Measurements from ENCODE around the gene CLCNKB. TPM values are rescaled to one million over a fixed set of nuclear protein-coding genes. Genes with fewer than 3 reads are reported as not detected.

The CLCNKB gene
- total RNA-seq, 4 donors from 2014 or later = 7.1 to 42.2 (median 15.4) TPM

DNA sequence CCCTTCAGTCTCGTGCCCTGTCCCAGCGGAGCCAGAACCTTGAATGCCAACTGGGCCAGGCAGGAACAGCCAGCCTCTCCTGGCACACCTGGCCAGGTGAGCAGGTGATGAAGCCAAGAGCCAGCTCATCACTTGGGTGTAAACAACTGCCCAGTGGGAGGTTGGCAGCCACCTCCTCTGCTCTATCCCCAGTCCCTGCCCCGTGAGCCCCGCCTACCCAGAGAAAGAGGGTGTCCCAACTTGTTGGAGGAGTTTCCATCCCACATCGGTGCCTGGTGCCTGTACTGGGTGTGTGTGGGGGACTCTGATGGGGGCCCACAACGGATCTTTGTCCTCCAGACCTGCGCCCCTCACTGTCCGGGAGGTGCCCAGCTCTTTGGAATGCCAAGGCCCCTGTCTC lies 47.7 kb downstream of the CLCNKB start:
- WGBS, 2 donors = 79 to 93% methylated on average over 3 to 8 of the region's 8 CpGs
- no peaks in the 10 kb centered on the region for H3K36me3 ChIP-seq
- intact Hi-C loops (cut with DNase I) = no loop called here
- no peaks in the 10 kb centered on the region for H3K9me3 ChIP-seq
- H3K27me3 ChIP-seq = no peaks in the 10 kb centered on the region
- no peak overlapping the region for H3K27ac ChIP-seq
- H3K4me3 ChIP-seq (replicated peaks in 1 of 3) = no peak overlapping the region
- H3K4me1 ChIP-seq = peaks cover 0 to 7% of the 10 kb centered on the region in 2 donors
- DNase-seq = no peak
- no peak for TF ChIP-seq POLR2A (IDR thresholded peaks at IDR 0.05)
- TF ChIP-seq, protein P1, sequence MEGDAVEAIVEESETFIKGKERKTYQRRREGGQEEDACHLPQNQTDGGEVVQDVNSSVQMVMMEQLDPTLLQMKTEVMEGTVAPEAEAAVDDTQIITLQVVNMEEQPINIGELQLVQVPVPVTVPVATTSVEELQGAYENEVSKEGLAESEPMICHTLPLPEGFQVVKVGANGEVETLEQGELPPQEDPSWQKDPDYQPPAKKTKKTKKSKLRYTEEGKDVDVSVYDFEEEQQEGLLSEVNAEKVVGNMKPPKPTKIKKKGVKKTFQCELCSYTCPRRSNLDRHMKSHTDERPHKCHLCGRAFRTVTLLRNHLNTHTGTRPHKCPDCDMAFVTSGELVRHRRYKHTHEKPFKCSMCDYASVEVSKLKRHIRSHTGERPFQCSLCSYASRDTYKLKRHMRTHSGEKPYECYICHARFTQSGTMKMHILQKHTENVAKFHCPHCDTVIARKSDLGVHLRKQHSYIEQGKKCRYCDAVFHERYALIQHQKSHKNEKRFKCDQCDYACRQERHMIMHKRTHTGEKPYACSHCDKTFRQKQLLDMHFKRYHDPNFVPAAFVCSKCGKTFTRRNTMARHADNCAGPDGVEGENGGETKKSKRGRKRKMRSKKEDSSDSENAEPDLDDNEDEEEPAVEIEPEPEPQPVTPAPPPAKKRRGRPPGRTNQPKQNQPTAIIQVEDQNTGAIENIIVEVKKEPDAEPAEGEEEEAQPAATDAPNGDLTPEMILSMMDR (IDR thresholded peaks at IDR 0.05) = no peak

DNA sequence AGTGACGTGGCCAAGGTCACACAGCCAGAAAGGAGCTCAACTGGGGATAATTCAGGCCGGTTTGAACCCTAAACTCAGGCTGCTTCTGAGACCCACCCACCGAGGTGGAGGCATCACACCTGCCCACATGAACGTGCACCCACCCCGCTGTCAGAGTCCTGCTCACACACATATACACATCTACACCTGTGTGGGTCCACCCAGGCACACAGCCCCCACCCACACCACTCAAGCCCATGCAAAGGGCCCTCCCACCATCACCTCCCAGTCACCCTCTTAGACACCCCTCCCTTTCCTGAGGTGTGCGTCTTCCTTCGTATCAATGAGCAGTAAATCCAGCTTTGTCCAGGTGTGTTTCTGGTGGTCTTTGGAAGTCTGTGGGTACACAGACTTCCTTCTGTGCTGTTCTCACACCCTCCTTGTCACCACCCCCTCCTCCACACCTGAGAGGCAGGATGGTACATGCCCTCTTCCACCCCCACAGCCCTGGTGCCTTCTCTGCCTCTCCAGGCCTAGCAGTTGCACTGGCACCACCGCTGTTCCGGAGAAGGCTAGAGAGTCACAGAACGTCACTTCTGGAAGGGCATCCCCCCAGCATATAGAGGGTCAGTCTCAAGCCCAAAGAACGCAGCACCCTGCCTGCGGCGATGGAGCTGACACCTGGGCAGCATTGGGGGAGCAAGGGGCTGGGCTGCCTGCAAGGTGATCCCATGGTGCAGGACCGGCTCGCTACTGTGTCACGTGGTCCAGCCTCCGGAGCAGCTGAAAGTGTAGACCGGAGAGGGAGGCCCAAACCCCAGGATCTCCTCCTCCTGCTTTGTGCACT lies 48.7 kb downstream of the CLCNKB start:
- no peak for DNase-seq
- 86 to 87% methylated on average over 9 to 16 of the region's 18 CpGs for WGBS, 2 donors

DNA sequence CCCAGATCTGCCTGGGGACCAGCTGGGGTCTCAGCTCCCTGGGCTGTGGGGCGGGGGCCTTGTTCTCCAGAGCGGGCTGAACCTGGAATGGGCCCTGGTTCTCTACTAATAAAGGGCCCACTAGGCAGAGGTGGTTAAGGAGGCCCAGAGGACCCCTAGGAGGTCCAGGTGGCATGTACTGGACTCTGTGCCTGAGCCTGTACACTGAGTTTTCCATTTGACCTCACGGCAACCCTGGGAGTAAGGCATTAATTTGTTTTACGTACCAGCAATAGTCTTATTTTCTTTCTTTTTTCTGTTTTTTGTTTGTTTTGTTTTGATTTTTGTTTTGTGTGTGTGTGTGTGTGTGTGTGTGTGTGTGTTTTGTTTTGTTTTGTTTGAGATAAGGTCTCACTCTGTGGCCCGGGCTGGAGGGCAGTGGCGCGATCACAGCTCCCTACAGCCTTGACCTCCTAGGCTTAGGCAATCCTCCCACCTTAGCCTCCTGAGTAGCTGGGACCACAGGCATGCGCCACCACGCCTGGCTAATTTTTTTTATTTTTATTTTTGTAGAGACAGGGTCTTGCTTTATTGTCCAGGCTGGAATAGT lies 49.4 kb downstream of the CLCNKB start:
- 95% methylated on average over 9 of the region's 9 CpGs for WGBS, 2 donors
- no peak for DNase-seq
- no peaks in the 10 kb centered on the region for H3K36me3 ChIP-seq
- H3K4me1 ChIP-seq = peaks cover 0 to 3% of the 10 kb centered on the region in 2 donors
- H3K9me3 ChIP-seq = no peaks in the 10 kb centered on the region
- intact Hi-C loops (cut with DNase I) = no loop called here
- H3K4me3 ChIP-seq (replicated peaks in 1 of 3) = no peak overlapping the region
- H3K27me3 ChIP-seq = no peaks in the 10 kb centered on the region
- no peak overlapping the region for H3K27ac ChIP-seq
- TF ChIP-seq, protein P1 (IDR thresholded peaks at IDR 0.05) = no peak
- TF ChIP-seq POLR2A (IDR thresholded peaks at IDR 0.05) = no peak

More for the DNA sequence above, 48.7 kb downstream of the CLCNKB start:
- no peaks in the 10 kb centered on the region for H3K27me3 ChIP-seq
- no peak overlapping the region for H3K4me3 ChIP-seq (replicated peaks in 1 of 3)
- no peak overlapping the region for H3K27ac ChIP-seq
- peaks cover 0 to 7% of the 10 kb centered on the region in 2 donors for H3K4me1 ChIP-seq
- no peaks in the 10 kb centered on the region for H3K36me3 ChIP-seq
- H3K9me3 ChIP-seq = no peaks in the 10 kb centered on the region
- intact Hi-C loops (cut with DNase I) = no loop called here
- TF ChIP-seq POLR2A (IDR thresholded peaks at IDR 0.05) = no peak
- TF ChIP-seq, protein P1 (IDR thresholded peaks at IDR 0.05) = no peak

DNA sequence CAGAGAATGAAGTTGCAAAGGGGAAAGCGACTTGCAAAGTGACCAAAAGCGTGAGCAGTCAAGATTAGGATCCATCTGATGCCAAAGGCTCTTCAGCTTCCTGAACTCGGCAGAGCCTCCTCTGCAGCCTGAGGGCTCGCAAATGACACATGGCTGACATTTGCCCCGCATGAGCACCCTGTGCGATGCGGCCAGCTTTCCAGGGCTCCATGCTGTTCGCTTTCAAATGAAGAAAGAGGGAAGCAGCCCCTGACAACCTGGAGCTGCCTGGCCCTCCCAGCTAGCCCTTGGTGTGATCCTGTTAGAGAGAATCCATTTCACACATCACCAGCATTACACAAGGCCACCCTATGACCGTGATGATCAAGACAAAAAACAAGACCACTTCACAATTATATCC lies 50.0 kb downstream of the CLCNKB start:
- Histone ChIP-seq H3K9me3 (no peaks in the 10 kb centered on the region), H3K36me3 (no peaks in the 10 kb centered on the region), H3K4me1 (no peaks in the 10 kb centered on the region), H3K4me3 (replicated peaks in 1 of 3) (no peak overlapping the region), H3K27me3 (no peaks in the 10 kb centered on the region), H3K27ac (no peak overlapping the region)
- 74 to 79% methylated on average over 9 of the region's 9 CpGs for WGBS, 2 donors
- DNase-seq = no peak
- TF ChIP-seq, protein P1 (IDR thresholded peaks at IDR 0.05) = no peak
- TF ChIP-seq POLR2A (IDR thresholded peaks at IDR 0.05) = no peak
- intact Hi-C loops (cut with DNase I) = no loop called here
